Measurements from ENCODE around the gene ATP1B1. TPM values are rescaled to one million over a fixed set of nuclear protein-coding genes. Genes with fewer than 3 reads are reported as not detected.

The ATP1B1 gene
- total and polyA plus RNA-seq, 9 of the 15 experiments (the other 6 are each of a cell fraction or from before 2014, with no cell fraction given) = 0.76 to 3.0 (median 1.7) TPM

GRCh38 chr1:169155675-169156074, 49.2 kb downstream of the ATP1B1 start:
- H3K36me3 ChIP-seq (ENCODE audit: control insufficient read depth, insufficient read depth, low read length) = no peaks in the 10 kb centered on the region
- 0% methylated on average over 1 of the region's 1 CpG for WGBS (ENCODE audit: insufficient coverage, low coverage, missing lambda C conversion rate)
- no peaks in the 10 kb centered on the region for H3K9me3 ChIP-seq (replicated peaks; ENCODE audit: control insufficient read depth, insufficient read depth, low read depth, low read length)
- no peak for FAIRE-seq
- H3K4me1 ChIP-seq (replicated peaks in 1 of 2; ENCODE audit: control insufficient read depth in 2 of 2, insufficient read depth in 2 of 2, low read length in 2 of 2) = peaks cover 0 to 6% of the 10 kb centered on the region in 2 experiments; a peak in 2 of 5 replicates
- no peak for DNase-seq (ENCODE audit: extremely low read depth in 1 of 4, low spot score in 3 of 4)
- intact Hi-C loops (cut with micrococcal nuclease) = no loop called here
- H3K4me2 ChIP-seq (ENCODE audit: insufficient read depth, low read length) = no peak overlapping the region
- TF ChIP-seq TCF7 (IDR thresholded peaks at IDR 0.05; ENCODE audit: borderline replicate concordance) = no peak
- no peak for TF ChIP-seq C11orf30 (IDR thresholded peaks at IDR 0.05; ENCODE audit: low read depth)
- TF ChIP-seq CEBPG (CRISPR knock-in tag; IDR thresholded peaks at IDR 0.05) = no peak
- TF ChIP-seq CEBPG (tag; conservative IDR thresholded peaks at IDR 0.05 in 1 of 2, IDR thresholded peaks at IDR 0.05 in 1 of 2) = no peak
- TF ChIP-seq PYGO2 (tag; IDR thresholded peaks at IDR 0.05) = no peak
- no peak for TF ChIP-seq ZNF184 (CRISPR knock-in tag; IDR thresholded peaks at IDR 0.05)
- no peak for TF ChIP-seq MTA1 (IDR thresholded peaks at IDR 0.05; ENCODE audit: borderline replicate concordance)
- TF ChIP-seq TFAM (CRISPR knock-in tag; conservative IDR thresholded peaks at IDR 0.05) = no peak
- TF ChIP-seq CBX3 (IDR thresholded peaks at IDR 0.05; ENCODE audit: borderline replicate concordance in 1 of 2, low read length in 2 of 2) = no peak
- TF ChIP-seq EZH2 (IDR thresholded peaks at IDR 0.05; ENCODE audit: borderline replicate concordance, low read depth, low read length) = no peak
- TF ChIP-seq CHD2 (IDR thresholded peaks at IDR 0.05; ENCODE audit: low read depth, low read length) = no peak
- TF ChIP-seq, protein P1, sequence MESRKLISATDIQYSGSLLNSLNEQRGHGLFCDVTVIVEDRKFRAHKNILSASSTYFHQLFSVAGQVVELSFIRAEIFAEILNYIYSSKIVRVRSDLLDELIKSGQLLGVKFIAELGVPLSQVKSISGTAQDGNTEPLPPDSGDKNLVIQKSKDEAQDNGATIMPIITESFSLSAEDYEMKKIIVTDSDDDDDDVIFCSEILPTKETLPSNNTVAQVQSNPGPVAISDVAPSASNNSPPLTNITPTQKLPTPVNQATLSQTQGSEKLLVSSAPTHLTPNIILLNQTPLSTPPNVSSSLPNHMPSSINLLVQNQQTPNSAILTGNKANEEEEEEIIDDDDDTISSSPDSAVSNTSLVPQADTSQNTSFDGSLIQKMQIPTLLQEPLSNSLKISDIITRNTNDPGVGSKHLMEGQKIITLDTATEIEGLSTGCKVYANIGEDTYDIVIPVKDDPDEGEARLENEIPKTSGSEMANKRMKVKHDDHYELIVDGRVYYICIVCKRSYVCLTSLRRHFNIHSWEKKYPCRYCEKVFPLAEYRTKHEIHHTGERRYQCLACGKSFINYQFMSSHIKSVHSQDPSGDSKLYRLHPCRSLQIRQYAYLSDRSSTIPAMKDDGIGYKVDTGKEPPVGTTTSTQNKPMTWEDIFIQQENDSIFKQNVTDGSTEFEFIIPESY (CRISPR knock-in tag; IDR thresholded peaks at IDR 0.05) = no peak
- TF ChIP-seq, protein P2, sequence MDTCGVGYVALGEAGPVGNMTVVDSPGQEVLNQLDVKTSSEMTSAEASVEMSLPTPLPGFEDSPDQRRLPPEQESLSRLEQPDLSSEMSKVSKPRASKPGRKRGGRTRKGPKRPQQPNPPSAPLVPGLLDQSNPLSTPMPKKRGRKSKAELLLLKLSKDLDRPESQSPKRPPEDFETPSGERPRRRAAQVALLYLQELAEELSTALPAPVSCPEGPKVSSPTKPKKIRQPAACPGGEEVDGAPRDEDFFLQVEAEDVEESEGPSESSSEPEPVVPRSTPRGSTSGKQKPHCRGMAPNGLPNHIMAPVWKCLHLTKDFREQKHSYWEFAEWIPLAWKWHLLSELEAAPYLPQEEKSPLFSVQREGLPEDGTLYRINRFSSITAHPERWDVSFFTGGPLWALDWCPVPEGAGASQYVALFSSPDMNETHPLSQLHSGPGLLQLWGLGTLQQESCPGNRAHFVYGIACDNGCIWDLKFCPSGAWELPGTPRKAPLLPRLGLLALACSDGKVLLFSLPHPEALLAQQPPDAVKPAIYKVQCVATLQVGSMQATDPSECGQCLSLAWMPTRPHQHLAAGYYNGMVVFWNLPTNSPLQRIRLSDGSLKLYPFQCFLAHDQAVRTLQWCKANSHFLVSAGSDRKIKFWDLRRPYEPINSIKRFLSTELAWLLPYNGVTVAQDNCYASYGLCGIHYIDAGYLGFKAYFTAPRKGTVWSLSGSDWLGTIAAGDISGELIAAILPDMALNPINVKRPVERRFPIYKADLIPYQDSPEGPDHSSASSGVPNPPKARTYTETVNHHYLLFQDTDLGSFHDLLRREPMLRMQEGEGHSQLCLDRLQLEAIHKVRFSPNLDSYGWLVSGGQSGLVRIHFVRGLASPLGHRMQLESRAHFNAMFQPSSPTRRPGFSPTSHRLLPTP (IDR thresholded peaks at IDR 0.05; ENCODE audit: borderline replicate concordance, extremely low read depth, insufficient read length) = no peak
- TF ChIP-seq ZNF41 (CRISPR knock-in tag; conservative IDR thresholded peaks at IDR 0.05) = no peak
- no peak for TF ChIP-seq HDAC3 (IDR thresholded peaks at IDR 0.05; ENCODE audit: borderline replicate concordance, partially characterized antibody)
- TF ChIP-seq, protein P3, sequence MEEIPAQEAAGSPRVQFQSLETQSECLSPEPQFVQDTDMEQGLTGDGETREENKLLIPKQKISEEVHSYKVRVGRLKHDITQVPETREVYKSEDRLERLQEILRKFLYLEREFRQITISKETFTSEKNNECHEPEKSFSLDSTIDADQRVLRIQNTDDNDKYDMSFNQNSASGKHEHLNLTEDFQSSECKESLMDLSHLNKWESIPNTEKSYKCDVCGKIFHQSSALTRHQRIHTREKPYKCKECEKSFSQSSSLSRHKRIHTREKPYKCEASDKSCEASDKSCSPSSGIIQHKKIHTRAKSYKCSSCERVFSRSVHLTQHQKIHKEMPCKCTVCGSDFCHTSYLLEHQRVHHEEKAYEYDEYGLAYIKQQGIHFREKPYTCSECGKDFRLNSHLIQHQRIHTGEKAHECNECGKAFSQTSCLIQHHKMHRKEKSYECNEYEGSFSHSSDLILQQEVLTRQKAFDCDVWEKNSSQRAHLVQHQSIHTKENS (CRISPR knock-in tag; IDR thresholded peaks at IDR 0.05) = no peak
- TF ChIP-seq SP1 (CRISPR knock-in tag; IDR thresholded peaks at IDR 0.05) = no peak
- no peak for TF ChIP-seq ZNF785 (CRISPR knock-in tag; IDR thresholded peaks at IDR 0.05)
- no peaks in the 10 kb centered on the region for H3K79me2 ChIP-seq (ENCODE audit: control insufficient read depth, insufficient read depth, low read length)
- no peak overlapping the region for H3K4me3 ChIP-seq
- no peaks in the 10 kb centered on the region for H4K20me1 ChIP-seq (replicated peaks; ENCODE audit: control insufficient read depth, insufficient read depth, low read length)
- no peak overlapping the region for H2AFZ ChIP-seq (ENCODE audit: low read depth, low read length)
- H3K27ac ChIP-seq (ENCODE audit: extremely low read depth, low read depth, low read length) = no peak overlapping the region
- CTCF ChIA-PET (ENCODE audit: low intra/inter-chr PET ratio) = no interaction called here
- in situ Hi-C loops (cut with MboI) = no loop called here
- ATAC-seq = no peak
- POLR2A ChIA-PET = interaction anchor here (1.3 kb wide), 1 partner anchor 9 kb away, joined by 3 read pairs; no protein-coding TSS in a partner anchor
- H3K9me1 ChIP-seq (ENCODE audit: control insufficient read depth, insufficient read depth, low read length) = no peaks in the 10 kb centered on the region
- no peak overlapping the region for H3K9ac ChIP-seq (ENCODE audit: insufficient read depth in 1 of 2, low read depth in 2 of 2, low read length in 2 of 2)
- no TSS peak for BruUV-seq (replicated peaks)
- no peaks in the 10 kb centered on the region for H3K27me3 ChIP-seq (ENCODE audit: control insufficient read depth in 2 of 2, insufficient read depth in 2 of 2, low read length in 2 of 2)
